Activated CD4-positive, alpha-beta T cell treated with anti-CD3 and anti-CD28 coated beads, Interleukin-10, Interleukin-2, amounts not matched to agents 100 ng/mL and 50 ng/mL, durations not matched to agents 16 hours and 8 hours (primary cell): ENCODE measurements around the gene PLPPR3.
A peak's percentile ranks its signal among the peaks of the same experiment; 100 is the strongest.

Experiments used
- DNase-seq: peaks from one replicate; pipeline ENCODE4 v3.0.0-alpha.2; 2020

The PLPPR3 gene

GRCh38 chr19:806815-807421, 14.8 kb downstream of the PLPPR3 start:
- no peak for DNase-seq

GRCh38 chr19:805600-806550, 15.9 kb downstream of the PLPPR3 start:
- DNase-seq: no peak

GRCh38 chr19:805166-805551, 16.6 kb downstream of the PLPPR3 start:
- no peak for DNase-seq

- no peak for DNase-seq
Observed at GRCh38 chr19:804419-805165, 17.2 kb downstream of the PLPPR3 start.

GRCh38 chr19:803686-804418, 17.9 kb downstream of the PLPPR3 start:
- DNase-seq: no peak

GRCh38 chr19:803099-803561, 18.6 kb downstream of the PLPPR3 start:
- no peak for DNase-seq

GRCh38 chr19:802498-803098, 19.2 kb downstream of the PLPPR3 start:
- no peak for DNase-seq

GRCh38 chr19:801861-802497, 19.8 kb downstream of the PLPPR3 start:
- no peak for DNase-seq

- DNase-seq: peak; percentile 29
Observed at GRCh38 chr19:801030-801860, 20.5 kb downstream of the PLPPR3 start.

GRCh38 chr19:800360-801029, 21.3 kb downstream of the PLPPR3 start:
- DNase-seq: no peak

- DNase-seq: peak; percentile 21
Observed at GRCh38 chr19:799076-799881, 22.5 kb downstream of the PLPPR3 start.

- DNase-seq: peak; percentile 18
Observed at GRCh38 chr19:798415-799075, 23.2 kb downstream of the PLPPR3 start.

- DNase-seq: peak; percentile 96
Observed at GRCh38 chr19:797528-798414, 24.0 kb downstream of the PLPPR3 start.

GRCh38 chr19:796692-797527, 24.8 kb downstream of the PLPPR3 start, which contains the start of gene PTBP1:
Gene PTBP1, plus strand, starts transcription at chr19:797452. Its CDS starts 46 bp downstream, at chr19:797498.
- peak; percentile 100 for DNase-seq

GRCh38 chr19:795691-796581, 25.8 kb downstream of the PLPPR3 start:
- DNase-seq: no peak
